GM23248 (cell line): ENCODE results near the gene KDM4B. TPM values are rescaled to one million over a fixed set of nuclear protein-coding genes. Genes with fewer than 3 reads are reported as not detected.

Source experiments
- DNase-seq: peaks from one replicate; pipeline ENCODE4 v3.0.0-alpha.2; 2015
- H2AFZ ChIP-seq: fragments of 200-600 bp; sonication (generic); 2 replicates; pipeline ENCODE4 v1.6.1; 2016; ENCODE audit warnings: antibody characterized with exemption
- H3F3A ChIP-seq: fragments of 200-600 bp; sonication (generic); 2 replicates; pipeline ENCODE4 v1.6.1; 2016; ENCODE audit warnings: mild to moderate bottlenecking, antibody characterized with exemption, mixed run types; ENCODE audit not compliant: insufficient read depth
- H3K27ac ChIP-seq: fragments of 200-600 bp; sonication (generic); 2 replicates; pipeline ENCODE4 v1.5.1; 2016; ENCODE audit warnings: mild to moderate bottlenecking
- H3K27me3 ChIP-seq: fragments of 200-600 bp; sonication (generic); replicated peaks from 2 replicates; pipeline ENCODE4 v1.6.1; 2016; ENCODE audit warnings: mild to moderate bottlenecking; ENCODE audit not compliant: insufficient read depth
- H3K36me3 ChIP-seq: fragments of 200-600 bp; sonication (generic); 2 replicates; pipeline ENCODE4 v1.6.1; 2016; ENCODE audit warnings: low read depth, mild to moderate bottlenecking
- H3K4me1 ChIP-seq: fragments of 200-600 bp; sonication (generic); 2 replicates; pipeline ENCODE4 v1.6.1; 2016; ENCODE audit warnings: mild to moderate bottlenecking; ENCODE audit not compliant: insufficient read depth
- H3K4me2 ChIP-seq: fragments of 200-600 bp; sonication (generic); one replicate; pipeline ENCODE4 v1.6.1; 2016; ENCODE audit warnings: mild to moderate bottlenecking; ENCODE audit not compliant: unreplicated experiment
- H3K4me3 ChIP-seq: fragments of 200-600 bp; sonication (generic); 2 replicates; pipeline ENCODE4 v1.5.1; 2016; ENCODE audit warnings: mild to moderate bottlenecking
- H3K79me2 ChIP-seq: fragments of 200-600 bp; sonication (generic); 2 replicates; pipeline ENCODE4 v1.6.1; 2016; ENCODE audit warnings: mild to moderate bottlenecking; ENCODE audit not compliant: insufficient read depth
- H3K9ac ChIP-seq: fragments of 200-600 bp; sonication (generic); 2 replicates; pipeline ENCODE4 v1.6.1; 2016; ENCODE audit warnings: mild to moderate bottlenecking
- H3K9me2 ChIP-seq: fragments of 200-600 bp; sonication (generic); 2 replicates; pipeline ENCODE4 v1.6.1; 2016; ENCODE audit warnings: mixed run types, mild to moderate bottlenecking, moderate library complexity; ENCODE audit not compliant: insufficient read depth
- H3K9me3 ChIP-seq: fragments of 200-600 bp; sonication (generic); one replicate; pipeline ENCODE4 v1.6.1; 2017; ENCODE audit warnings: low read depth
- H4K20me1 ChIP-seq: fragments of 200-600 bp; sonication (generic); 2 replicates; pipeline ENCODE4 v1.6.0; 2016; ENCODE audit not compliant: insufficient read depth
- EZH2 ChIP-seq: fragments of 200-600 bp; sonication (generic); IDR thresholded peaks from 2 replicates; pipeline ENCODE4 v1.6.1; 2018; ENCODE audit warnings: antibody characterized with exemption, mild to moderate bottlenecking; ENCODE audit not compliant: insufficient read depth, poor library complexity, severe bottlenecking
- EZH2phosphoT487 ChIP-seq: fragments of 200-600 bp; sonication (generic); IDR thresholded peaks from 2 replicates; pipeline ENCODE4 v1.6.1; 2018; ENCODE audit warnings: antibody characterized with exemption, moderate library complexity, mild to moderate bottlenecking, low read depth; ENCODE audit not compliant: insufficient read depth
- WGBS, 2 experiments: methylation state at CpG; one replicate each; pipeline ENCODE4 v1.1.6; 2015 to 2017; ENCODE audit warnings: low lambda C conversion rate in 2 of 2, low coverage in 1 of 2; ENCODE audit errors: missing lambda C conversion rate in 2 of 2; 5-methylcytosine and 5-hydroxymethylcytosine counted together
- in situ Hi-C: fragments of 300-500 bp; cut with MboI; formaldehyde crosslinking; loops from 2 replicates; pipeline ENCODE4 v1.15.0; 2020
- polyA plus RNA-seq: library from polyadenylated mRNA; unstranded; fragments of >200 nt; fragmentation: Nextera tagmentation; extraction: Ambion mirVana; gene quantifications from 2 replicates; pipeline ENCODE4 v1.2.1, GENCODE V29; 2016
- total RNA-seq: library from RNA; depleted of rRNA; stranded (reverse); fragments of >200 nt; shearing (Covaris generic); gene quantifications from 2 replicates; pipeline ENCODE4 v1.2.3, GENCODE V29; 2014

Gene KDM4B
- total and polyA plus RNA-seq, 2 experiments from 2014 or later: 14.8 to 28.7 TPM

- Histone ChIP-seq H3K79me2 (peaks cover 14% of the 10 kb centered on the region; the same call in 1 of the 2 replicates), H3F3A (peaks cover 8% of the 10 kb centered on the region), H3K9me2 (no peaks in the 10 kb centered on the region), H3K9me3 (no peaks in the 10 kb centered on the region), H3K36me3 (0 out of 2 replicates have a peak, but pooled peaks cover 5% of the 10 kb centered on the region), H3K27me3 (no peaks in the 10 kb centered on the region), H3K27ac (no peak overlapping the region), H4K20me1 (no peaks in the 10 kb centered on the region; the same call in 1 of the 2 replicates), H3K4me2 (no peak overlapping the region), H3K4me3 (no peak overlapping the region), H2AFZ (no peak overlapping the region), H3K4me1 (peaks cover 12% of the 10 kb centered on the region), H3K9ac (no peak overlapping the region)
- WGBS, 2 experiments: 92 to 93% methylated on average over 35 of the region's 35 CpGs
- TF ChIP-seq EZH2phosphoT487 (no peak), EZH2 (no peak)
- DNase-seq: no peak
- in situ Hi-C loops: no loop called here
Measured at GRCh38 chr19:5054551-5055456, 85.9 kb downstream of the KDM4B start.

DNA sequence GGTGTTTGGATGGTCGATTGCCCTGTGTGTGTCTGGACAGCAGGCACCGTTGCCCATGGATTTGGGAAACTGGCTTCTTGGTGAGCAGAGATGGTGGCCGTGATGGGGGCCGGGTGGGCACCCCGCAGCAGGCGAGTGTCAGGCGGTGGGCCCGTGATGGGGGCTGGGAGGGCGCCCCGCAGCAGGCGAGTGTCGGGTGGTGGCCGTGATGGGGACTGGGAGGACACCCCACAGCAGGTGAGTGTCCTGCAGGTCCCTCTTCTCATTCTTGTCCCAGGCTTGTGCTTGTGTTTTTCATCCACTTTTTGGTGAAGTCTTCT, 86.5 kb downstream of the KDM4B start:
- H3K4me3 ChIP-seq: no peak overlapping the region
- H3K4me2 ChIP-seq: no peak overlapping the region
- in situ Hi-C loops: no loop called here
- peaks cover 8% of the 10 kb centered on the region for H3F3A ChIP-seq
- DNase-seq: no peak
- no peaks in the 10 kb centered on the region for H3K9me3 ChIP-seq
- peaks cover 19% of the 10 kb centered on the region; the same call in 1 of the 2 replicates for H3K79me2 ChIP-seq
- WGBS, 2 experiments: 79 to 90% methylated on average over 10 to 13 of the region's 13 CpGs
- no peak overlapping the region for H3K27ac ChIP-seq
- no peaks in the 10 kb centered on the region for H3K27me3 ChIP-seq
- H2AFZ ChIP-seq: no peak overlapping the region
- TF ChIP-seq EZH2 (no peak), EZH2phosphoT487 (no peak)
- H3K9me2 ChIP-seq: no peaks in the 10 kb centered on the region
- peaks cover 12% of the 10 kb centered on the region for H3K4me1 ChIP-seq
- no peaks in the 10 kb centered on the region; the same call in 1 of the 2 replicates for H4K20me1 ChIP-seq
- H3K9ac ChIP-seq: no peak overlapping the region
- H3K36me3 ChIP-seq: 0 out of 2 replicates have a peak, but pooled peaks cover 5% of the 10 kb centered on the region

DNA sequence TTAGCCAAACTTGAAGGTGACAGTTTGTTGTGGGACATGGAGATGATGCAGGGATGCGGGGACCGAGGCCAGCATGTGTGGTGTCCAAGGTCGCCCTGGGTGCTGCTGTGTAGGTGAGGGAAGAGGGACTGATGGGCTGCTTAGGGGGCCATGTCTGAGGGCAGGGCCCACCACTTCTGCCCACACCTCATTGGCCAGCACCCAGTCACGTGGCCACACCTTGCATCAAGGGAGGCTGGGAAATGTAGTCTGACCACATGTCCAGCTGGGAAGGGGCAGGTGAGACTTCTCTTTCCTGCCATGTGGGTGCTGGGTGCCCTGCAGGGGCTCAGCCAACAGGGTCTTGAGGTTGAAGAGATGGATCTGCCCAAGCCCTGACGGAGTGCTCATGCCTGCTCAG, 88.9 kb downstream of the KDM4B start:
- no peak for TF ChIP-seq EZH2
- TF ChIP-seq EZH2phosphoT487: no peak
- no peaks in the 10 kb centered on the region; the same call in 1 of the 2 replicates for H4K20me1 ChIP-seq
- no peak overlapping the region for H3K9ac ChIP-seq
- H3K36me3 ChIP-seq: 0 out of 2 replicates have a peak, but pooled peaks cover 6% of the 10 kb centered on the region
- peaks cover 30% of the 10 kb centered on the region; the same call in 1 of the 2 replicates for H3K79me2 ChIP-seq
- WGBS, 2 experiments: 82 to 84% methylated on average over 5 of the region's 5 CpGs
- no peaks in the 10 kb centered on the region for H3K9me2 ChIP-seq
- no peak overlapping the region for H3K4me3 ChIP-seq
- no peak overlapping the region for H3K4me2 ChIP-seq
- in situ Hi-C loops: no loop called here
- peak overlapping the region; percentile 56; the same call in 1 of the 2 replicates for H3K27ac ChIP-seq
- peaks cover 12% of the 10 kb centered on the region for H3K4me1 ChIP-seq
- H2AFZ ChIP-seq: no peak overlapping the region
- no peaks in the 10 kb centered on the region for H3K9me3 ChIP-seq
- H3F3A ChIP-seq: peaks cover 8% of the 10 kb centered on the region
- peak; percentile 47 for DNase-seq
- no peaks in the 10 kb centered on the region for H3K27me3 ChIP-seq

- Histone ChIP-seq H3K9ac (peak overlapping the region; percentile 57), H3K36me3 (peaks cover 11% of the 10 kb centered on the region; the same call in 1 of the 2 replicates), H3K4me3 (0 out of 2 replicates have a peak overlapping the region, but pooled peaks have one; percentile 3), H3K9me3 (no peaks in the 10 kb centered on the region), H3K4me1 (peaks cover 12% of the 10 kb centered on the region), H2AFZ (no peak overlapping the region), H3K4me2 (peak overlapping the region; percentile 66), H3F3A (peaks cover 8% of the 10 kb centered on the region), H4K20me1 (no peaks in the 10 kb centered on the region; the same call in 1 of the 2 replicates), H3K27ac (peak overlapping the region; percentile 56), H3K79me2 (peaks cover 38% of the 10 kb centered on the region; the same call in 1 of the 2 replicates), H3K27me3 (no peaks in the 10 kb centered on the region), H3K9me2 (no peaks in the 10 kb centered on the region)
- WGBS, 2 experiments: 15 to 18% methylated on average over 32 to 33 of the region's 34 CpGs
- in situ Hi-C loops: no loop called here
- TF ChIP-seq EZH2phosphoT487: no peak
- no peak for TF ChIP-seq EZH2
- peak; percentile 87 for DNase-seq
Measured at GRCh38 chr19:5058521-5059212, 89.8 kb downstream of the KDM4B start.
